MM.1S (cell line): ENCODE data around the gene LGR4.

Source experiments
- EZH2 ChIP-seq: fragments of 300-600 bp; sonication (generic); optimal IDR thresholded peaks from 2 replicates; pipeline ENCODE3; 2017; ENCODE audit warnings: low read depth, mild to moderate bottlenecking, antibody characterized with exemption, low read length, mixed read lengths
- EZH2phosphoT487 ChIP-seq: fragments of 300-600 bp; sonication (generic); IDR thresholded peaks from 2 replicates; pipeline ENCODE4 v1.6.1; 2018; ENCODE audit warnings: antibody characterized with exemption, low read length
- TF ChIP-seq, protein P1 (sequence below): fragments of 300-600 bp; sonication (generic); IDR thresholded peaks from 2 replicates; pipeline ENCODE4 v1.5.1; 2016; ENCODE audit warnings: antibody characterized with exemption, low read length, mixed read lengths

DNA sequence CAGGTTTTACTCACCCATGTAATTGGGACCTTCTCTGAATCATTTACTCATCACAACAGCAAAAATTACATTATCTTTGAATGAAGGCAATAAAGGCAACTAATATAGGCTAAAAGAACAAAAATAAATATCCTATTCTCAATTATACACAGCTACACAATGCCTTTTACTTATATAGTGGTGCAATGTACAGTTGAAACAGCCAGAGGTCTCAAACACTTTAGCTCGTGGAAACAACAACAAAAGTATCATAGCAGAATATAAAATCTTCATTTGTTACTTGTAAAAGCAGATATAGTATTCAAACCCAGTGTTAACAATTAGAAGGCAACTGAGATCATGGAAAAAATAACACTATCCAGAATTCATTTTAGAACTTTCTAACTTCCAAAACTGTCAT, 88.9 kb downstream of the LGR4 start:
- TF ChIP-seq, protein P1, sequence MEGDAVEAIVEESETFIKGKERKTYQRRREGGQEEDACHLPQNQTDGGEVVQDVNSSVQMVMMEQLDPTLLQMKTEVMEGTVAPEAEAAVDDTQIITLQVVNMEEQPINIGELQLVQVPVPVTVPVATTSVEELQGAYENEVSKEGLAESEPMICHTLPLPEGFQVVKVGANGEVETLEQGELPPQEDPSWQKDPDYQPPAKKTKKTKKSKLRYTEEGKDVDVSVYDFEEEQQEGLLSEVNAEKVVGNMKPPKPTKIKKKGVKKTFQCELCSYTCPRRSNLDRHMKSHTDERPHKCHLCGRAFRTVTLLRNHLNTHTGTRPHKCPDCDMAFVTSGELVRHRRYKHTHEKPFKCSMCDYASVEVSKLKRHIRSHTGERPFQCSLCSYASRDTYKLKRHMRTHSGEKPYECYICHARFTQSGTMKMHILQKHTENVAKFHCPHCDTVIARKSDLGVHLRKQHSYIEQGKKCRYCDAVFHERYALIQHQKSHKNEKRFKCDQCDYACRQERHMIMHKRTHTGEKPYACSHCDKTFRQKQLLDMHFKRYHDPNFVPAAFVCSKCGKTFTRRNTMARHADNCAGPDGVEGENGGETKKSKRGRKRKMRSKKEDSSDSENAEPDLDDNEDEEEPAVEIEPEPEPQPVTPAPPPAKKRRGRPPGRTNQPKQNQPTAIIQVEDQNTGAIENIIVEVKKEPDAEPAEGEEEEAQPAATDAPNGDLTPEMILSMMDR: no peak
- TF ChIP-seq EZH2phosphoT487 (no peak), EZH2 (no peak)
